ENCODE results near the gene TLR9.

GRCh38 chr3:52232279-52233107 is 7.0 kb upstream of the TLR9 start:
- TF ChIP-seq CTCF (conservative IDR thresholded peaks at IDR 0.05 in 1 of 2, IDR thresholded peaks at IDR 0.05 in 1 of 2; ENCODE audit: low read depth in 1 of 2, low read length in 2 of 2) (no peak), EZH2 (IDR thresholded peaks at IDR 0.05; ENCODE audit: low read length, missing control alignments) (no peak)

All from fibroblast of lung (primary cell).